ENCODE results near the gene ADM5. TPM values are rescaled to one million over a fixed set of nuclear protein-coding genes. Genes with fewer than 3 reads are reported as not detected.
A peak's percentile ranks its signal among the peaks of the same experiment; 100 is the strongest.
"Not testable (repeated sequence)": the region's sequence is repeated elsewhere in the genome, so short reads cannot be mapped to it uniquely, and the experiment has no call there.

The ADM5 gene
- total RNA-seq, 1 donor from 2014 or later, result 8.6 TPM

DNA sequence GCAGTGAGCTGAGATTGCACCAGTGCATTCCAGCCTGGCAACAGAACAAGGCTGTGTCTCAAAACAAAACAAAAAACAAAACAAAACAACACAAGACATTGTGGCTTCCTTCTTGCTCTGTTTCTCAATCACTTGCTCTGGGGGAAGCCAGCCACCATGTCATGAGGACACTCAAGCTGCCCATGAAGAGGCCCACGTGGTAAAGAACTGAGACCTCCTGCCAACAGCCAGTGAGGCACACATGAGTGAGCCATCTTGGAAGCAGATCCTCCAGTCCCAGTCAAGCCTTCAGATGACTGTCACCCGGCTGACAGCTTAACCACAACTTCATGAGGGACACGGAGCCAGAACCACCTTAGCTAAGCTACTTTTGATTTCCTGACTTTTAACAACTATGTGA lies 26.8 kb downstream of the ADM5 start:
- Mint-ChIP-seq H3K36me3 (ENCODE audit: low read depth) (no peaks in the 10 kb centered on the region), H3K4me1 (peaks cover 12% of the 10 kb centered on the region), H3K27me3 (no peaks in the 10 kb centered on the region), H3K27ac (peak overlapping the region; percentile 29), H3K9me3 (no peaks in the 10 kb centered on the region), H3K4me3 (no peak overlapping the region)
- intact Hi-C loops (cut with micrococcal nuclease), result loop anchor here (2.0 kb wide), 1 partner anchor 15 kb away; no protein-coding TSS in a partner anchor
- no peak for DNase-seq

DNA sequence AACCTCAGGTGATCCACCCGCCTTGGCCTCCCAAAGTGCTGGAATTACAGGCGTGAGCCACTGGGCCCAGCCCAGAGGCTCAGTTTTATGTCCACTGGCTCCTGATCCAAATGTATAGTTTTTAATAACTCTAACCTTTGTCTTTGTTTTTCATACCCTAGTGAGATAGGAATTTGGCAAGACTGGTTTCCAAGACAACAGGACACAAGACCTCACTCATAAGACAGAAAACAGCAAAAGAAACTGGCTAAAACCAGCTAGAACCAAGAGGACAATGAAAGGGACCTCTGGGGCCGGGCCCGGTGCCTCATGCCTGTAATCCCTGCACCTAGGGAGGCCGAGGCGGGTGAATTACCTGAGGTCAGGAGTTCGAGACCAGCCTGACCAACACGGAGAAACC lies 29.1 kb downstream of the ADM5 start:
- Mint-ChIP-seq H3K27me3 (no peaks in the 10 kb centered on the region), H3K27ac (no peak overlapping the region), H3K4me3 (peak overlapping the region; percentile 35), H3K4me1 (peaks cover 8% of the 10 kb centered on the region), H3K9me3 (no peaks in the 10 kb centered on the region), H3K36me3 (ENCODE audit: low read depth) (no peaks in the 10 kb centered on the region)
- DNase-seq, result no peak
- intact Hi-C loops (cut with micrococcal nuclease), result no loop called here

DNA sequence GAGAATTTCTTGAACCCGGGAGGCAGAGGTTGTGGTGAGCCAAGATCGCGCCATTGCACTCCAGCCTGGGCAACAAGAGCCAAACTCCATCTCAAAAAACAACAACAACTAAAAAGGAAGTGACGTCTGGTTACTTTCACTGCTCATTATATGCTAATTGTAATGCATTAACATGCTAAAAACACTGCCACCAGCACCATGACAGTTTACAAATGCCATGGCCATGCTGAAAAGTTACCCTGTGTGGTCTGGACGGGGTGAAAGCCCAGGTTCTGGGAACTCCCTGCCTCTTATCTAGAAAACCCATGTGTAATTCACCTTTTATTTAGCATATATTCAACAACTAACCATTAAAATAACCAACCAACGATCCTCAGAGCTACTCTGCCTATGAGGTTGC lies 29.6 kb downstream of the ADM5 start:
- Mint-ChIP-seq H3K27me3 (no peaks in the 10 kb centered on the region), H3K36me3 (ENCODE audit: low read depth) (no peaks in the 10 kb centered on the region), H3K4me1 (peaks cover 8% of the 10 kb centered on the region), H3K27ac (no peak overlapping the region), H3K4me3 (no peak overlapping the region), H3K9me3 (no peaks in the 10 kb centered on the region)
- no peak for DNase-seq
- intact Hi-C loops (cut with micrococcal nuclease), result no loop called here

DNA sequence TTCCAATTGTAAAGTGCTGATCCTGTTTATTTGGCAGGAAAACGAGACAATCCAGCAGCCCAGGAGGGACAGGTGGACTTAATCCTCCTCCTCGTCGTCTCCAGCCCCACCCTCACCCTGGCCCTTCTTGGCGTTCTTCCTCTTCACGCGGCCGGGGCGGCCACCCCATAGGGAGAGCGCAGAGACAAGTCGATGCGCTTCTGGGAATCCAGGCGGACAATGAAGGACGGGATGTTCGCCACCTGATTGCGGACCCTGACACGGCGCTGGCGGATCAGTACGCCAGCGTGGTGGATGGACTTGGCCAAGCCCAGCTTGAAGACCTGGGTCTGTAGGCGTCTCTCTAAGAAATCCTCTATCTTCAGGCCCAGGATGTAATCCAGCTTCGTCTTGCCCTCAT lies 30.0 kb downstream of the ADM5 start:
- H3K4me3 Mint-ChIP-seq; H3K4me1 Mint-ChIP-seq; H3K27me3 Mint-ChIP-seq; H3K27ac Mint-ChIP-seq; H3K9me3 Mint-ChIP-seq; intact Hi-C loops (cut with micrococcal nuclease); DNase-seq; H3K36me3 Mint-ChIP-seq (ENCODE audit: low read depth): not testable (repeated sequence)

DNA sequence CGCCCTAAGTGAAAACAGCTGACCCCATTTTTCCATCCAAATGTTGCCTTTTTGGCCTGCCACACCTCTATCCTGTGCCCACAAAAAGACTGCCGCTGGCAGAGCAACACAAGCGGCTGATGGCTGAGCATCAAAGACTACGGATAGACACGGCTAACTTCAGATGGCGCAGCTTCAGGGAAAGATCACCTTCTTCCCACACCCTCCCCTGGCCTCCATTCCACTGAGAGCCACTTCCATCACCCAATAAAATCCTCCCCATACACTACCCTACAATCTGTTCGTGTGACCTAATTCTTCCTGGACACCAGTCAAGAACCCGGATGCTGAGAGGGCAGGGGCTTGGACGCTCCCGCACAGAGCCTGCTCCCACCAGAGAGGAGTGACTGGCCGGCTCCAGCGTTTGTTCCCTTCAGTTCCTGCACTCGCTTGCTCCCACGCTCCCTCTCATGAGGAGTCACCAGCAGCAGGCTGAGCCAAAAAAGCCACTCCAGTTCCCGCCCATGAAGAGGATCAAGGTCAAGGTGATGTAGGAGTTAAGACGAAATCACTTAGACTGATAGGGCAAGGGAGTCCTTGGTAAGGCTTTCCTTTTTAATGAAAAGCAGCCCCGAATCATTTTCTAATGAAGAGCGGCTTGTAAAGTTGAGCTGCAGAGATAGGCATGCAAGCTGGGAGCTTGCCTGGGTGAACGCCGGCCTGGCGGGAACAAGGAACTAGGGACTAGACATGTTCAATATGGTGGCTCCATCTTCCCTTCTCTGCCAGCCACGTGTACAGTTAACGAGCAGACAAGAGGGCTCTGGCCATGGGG lies 38.0 kb downstream of the ADM5 start:
- H3K9me3 Mint-ChIP-seq, result no peaks in the 10 kb centered on the region
- intact Hi-C loops (cut with micrococcal nuclease), result no loop called here
- H3K27ac Mint-ChIP-seq, result no peak overlapping the region
- no peak for DNase-seq
- H3K27me3 Mint-ChIP-seq, result no peaks in the 10 kb centered on the region
- no peaks in the 10 kb centered on the region for H3K36me3 Mint-ChIP-seq (ENCODE audit: low read depth)
- H3K4me3 Mint-ChIP-seq, result no peak overlapping the region
- H3K4me1 Mint-ChIP-seq, result no peaks in the 10 kb centered on the region

DNA sequence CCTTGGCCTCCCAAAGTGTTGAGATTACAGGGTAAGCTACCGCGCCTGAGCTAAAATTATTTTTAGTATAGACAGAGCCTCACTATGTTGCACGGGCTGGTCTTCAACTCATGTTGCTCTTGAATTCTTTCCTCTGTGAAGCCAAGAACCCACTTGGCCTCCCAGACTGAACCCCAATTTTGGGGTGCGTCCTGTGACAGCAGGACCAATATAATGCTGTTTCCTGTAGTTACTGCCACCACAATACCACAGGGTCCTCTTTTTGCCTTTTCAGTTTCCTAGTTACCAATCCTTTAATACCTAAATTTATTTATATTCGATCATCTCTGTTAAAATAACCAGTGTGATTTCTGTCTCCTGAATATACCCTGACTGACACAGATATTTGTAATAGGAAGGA lies 40.8 kb downstream of the ADM5 start:
- no peaks in the 10 kb centered on the region for H3K27me3 Mint-ChIP-seq
- H3K9me3 Mint-ChIP-seq, result no peaks in the 10 kb centered on the region
- H3K4me3 Mint-ChIP-seq, result no peak overlapping the region
- no peaks in the 10 kb centered on the region for H3K36me3 Mint-ChIP-seq (ENCODE audit: low read depth)
- no peak overlapping the region for H3K27ac Mint-ChIP-seq
- DNase-seq, result no peak
- no peaks in the 10 kb centered on the region for H3K4me1 Mint-ChIP-seq
- intact Hi-C loops (cut with micrococcal nuclease), result no loop called here

DNA sequence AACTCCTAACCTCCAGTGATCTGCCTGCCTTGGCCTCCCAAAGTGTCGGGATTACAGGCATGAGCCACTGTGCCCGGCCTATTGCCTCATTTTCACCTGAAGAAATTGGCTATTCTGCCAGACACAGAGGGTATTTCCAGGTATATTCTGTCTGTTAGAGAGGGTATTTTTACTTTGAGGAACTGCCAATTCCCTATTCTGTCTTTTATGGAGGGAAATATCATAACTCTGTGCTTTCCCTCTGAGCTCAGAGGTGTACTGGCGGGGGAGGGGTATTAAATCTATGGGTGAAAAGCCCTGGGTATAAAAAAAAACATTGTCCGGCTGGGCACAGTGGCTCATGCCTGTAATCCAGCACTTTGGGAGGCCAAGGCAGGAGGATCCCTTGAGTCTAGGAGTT lies 48.9 kb downstream of the ADM5 start:
- Mint-ChIP-seq H3K27me3 (no peaks in the 10 kb centered on the region), H3K36me3 (ENCODE audit: low read depth) (no peaks in the 10 kb centered on the region), H3K4me3 (no peak overlapping the region), H3K4me1 (peaks cover 3% of the 10 kb centered on the region), H3K27ac (no peak overlapping the region), H3K9me3 (no peaks in the 10 kb centered on the region)
- intact Hi-C loops (cut with micrococcal nuclease), result no loop called here
- no peak for DNase-seq

DNA sequence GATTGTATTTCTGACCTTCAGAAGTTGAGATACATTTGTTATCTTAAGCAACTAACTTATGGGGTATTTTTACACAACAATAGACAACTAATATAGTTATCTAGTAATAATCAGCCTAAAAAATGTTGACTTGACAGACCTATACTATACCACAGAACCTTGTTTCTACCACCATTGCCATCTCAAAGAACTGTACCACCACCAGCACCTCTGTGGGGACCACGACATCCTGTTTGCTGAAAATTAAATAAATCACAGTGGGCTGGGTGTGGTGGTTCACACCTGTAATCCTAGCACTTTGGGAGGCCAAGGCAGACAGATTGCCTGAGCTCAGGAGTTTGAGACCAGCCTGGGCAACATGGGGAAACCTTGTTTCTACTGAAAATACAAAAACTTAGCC lies 49.7 kb downstream of the ADM5 start:
- no peak for DNase-seq
- Mint-ChIP-seq H3K4me1 (peaks cover 3% of the 10 kb centered on the region), H3K9me3 (no peaks in the 10 kb centered on the region), H3K4me3 (no peak overlapping the region), H3K27me3 (no peaks in the 10 kb centered on the region), H3K27ac (no peak overlapping the region), H3K36me3 (ENCODE audit: low read depth) (no peaks in the 10 kb centered on the region)
- intact Hi-C loops (cut with micrococcal nuclease), result no loop called here

DNA sequence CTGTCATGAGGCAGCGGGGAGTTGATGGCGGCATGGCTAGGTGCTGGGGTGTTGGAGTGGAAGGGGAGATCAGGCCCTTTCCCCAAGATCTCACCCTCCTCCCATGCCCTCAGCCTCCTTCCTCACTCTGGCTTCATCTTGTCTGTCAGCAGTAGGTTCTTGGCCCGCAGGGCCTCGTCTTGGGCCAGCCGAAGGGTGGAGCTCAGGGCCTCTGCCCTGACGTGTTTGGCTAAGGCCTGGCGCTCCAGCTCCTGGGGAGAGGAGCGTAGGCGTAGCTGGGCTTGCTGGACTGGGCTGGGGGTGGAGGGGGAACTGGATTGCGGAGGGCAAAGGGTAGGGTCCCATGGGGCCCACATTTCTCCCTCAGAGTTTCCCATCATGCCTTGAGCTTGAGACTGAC lies 50.5 kb downstream of the ADM5 start:
- H3K27me3 Mint-ChIP-seq, result no peaks in the 10 kb centered on the region
- H3K4me1 Mint-ChIP-seq, result peaks cover 3% of the 10 kb centered on the region
- no peaks in the 10 kb centered on the region for H3K9me3 Mint-ChIP-seq
- H3K27ac Mint-ChIP-seq, result no peak overlapping the region
- H3K4me3 Mint-ChIP-seq, result no peak overlapping the region
- intact Hi-C loops (cut with micrococcal nuclease), result no loop called here
- DNase-seq, result no peak
- no peaks in the 10 kb centered on the region for H3K36me3 Mint-ChIP-seq (ENCODE audit: low read depth)

Other genes starting within 250 kb of the ADM5 start
- gene SLC17A7, start 248.1 kb upstream of the ADM5 start, total RNA-seq, result 0.12 and 0.54 TPM in 2 replicates
- gene PIH1D1, start 237.8 kb upstream of the ADM5 start, total RNA-seq, result 134 and 135 TPM in 2 replicates
- gene ALDH16A1, start 236.4 kb upstream of the ADM5 start, total RNA-seq, result 27.2 and 28.4 TPM in 2 replicates
- gene FLT3LG, start 215.4 kb upstream of the ADM5 start, total RNA-seq, result 51.8 and 57.6 TPM in 2 replicates
- 3,031 and 3,032 TPM in 2 replicates for gene RPL13A, start 202.0 kb upstream of the ADM5 start, total RNA-seq
- 2,059 and 2,078 TPM in 2 replicates for gene RPS11, start 193.2 kb upstream of the ADM5 start, total RNA-seq
- 0.99 and 1.1 TPM in 2 replicates for gene FCGRT, start 176.9 kb upstream of the ADM5 start, total RNA-seq
- 2.0 and 4.3 TPM in 2 replicates for gene RCN3, start 161.6 kb upstream of the ADM5 start, total RNA-seq
- gene NOSIP, start 109.0 kb upstream of the ADM5 start, total RNA-seq, result 66.1 and 68.5 TPM in 2 replicates
- gene PRRG2, start 108.3 kb upstream of the ADM5 start, total RNA-seq, result 0.56 and 1.0 TPM in 2 replicates
- 31.1 and 32.7 TPM in 2 replicates for gene PRR12, start 98.4 kb upstream of the ADM5 start, total RNA-seq
- gene RRAS, start 49.5 kb upstream of the ADM5 start, total RNA-seq, result 4.1 and 5.0 TPM in 2 replicates
- 75.0 and 84.9 TPM in 2 replicates for gene SCAF1, start 47.4 kb upstream of the ADM5 start, total RNA-seq
- gene IRF3, start 23.7 kb upstream of the ADM5 start, total RNA-seq, result 146 and 151 TPM in 2 replicates
- 69.3 and 72.0 TPM in 2 replicates for gene BCL2L12, start 23.7 kb upstream of the ADM5 start, total RNA-seq
- gene PRMT1, start 12.3 kb upstream of the ADM5 start, total RNA-seq, result 510 and 512 TPM in 2 replicates
- 3.4 and 3.6 TPM in 2 replicates for gene CPT1C, start 1.5 kb downstream of the ADM5 start, total RNA-seq
- gene TSKS, start 73.7 kb downstream of the ADM5 start, total RNA-seq, result 0.92 and 1.6 TPM in 2 replicates
- gene AP2A1, start 77.4 kb downstream of the ADM5 start, total RNA-seq, result 61.8 and 68.0 TPM in 2 replicates
- 16.2 and 16.4 TPM in 2 replicates for gene FUZ, start 123.7 kb downstream of the ADM5 start, total RNA-seq
- gene MED25, start 128.7 kb downstream of the ADM5 start, total RNA-seq, result 49.1 and 51.5 TPM in 2 replicates
- gene PTOV1, start 161.6 kb downstream of the ADM5 start, total RNA-seq, result 121 and 124 TPM in 2 replicates
- 123 and 124 TPM in 2 replicates for gene PNKP, start 178.0 kb downstream of the ADM5 start, total RNA-seq
- gene AKT1S1, start 187.8 kb downstream of the ADM5 start, total RNA-seq, result 31.5 and 33.5 TPM in 2 replicates
- 36.5 and 36.8 TPM in 2 replicates for gene TBC1D17, start 188.1 kb downstream of the ADM5 start, total RNA-seq
- gene IL4I1, start 207.3 kb downstream of the ADM5 start, total RNA-seq, result 40.4 and 41.4 TPM in 2 replicates
- gene ATF5, start 239.6 kb downstream of the ADM5 start, total RNA-seq, result 44.3 and 45.5 TPM in 2 replicates
- gene NUP62, start 239.9 kb downstream of the ADM5 start, total RNA-seq, result 217 and 232 TPM in 2 replicates

Measured in activated CD4-positive, alpha-beta T cell treated with anti-CD3 and anti-CD28 coated beads, Interleukin-2, amount 10 ng/mL, durations not matched to agents 24 days and 14 days (primary cell).